HEK293T (cell line): ENCODE measurements around the gene SUSD1.

ENCODE experiments used
- CTCF ChIA-PET: fragments of 350-600 bp; formaldehyde crosslinking; extraction: SDS; loops from one replicate; lab custom pipeline; 2021; ENCODE audit warnings: antibody characterized with exemption, inconsistent platforms; lab: Yijun Ruan, JAX
- POLR2A ChIA-PET: fragments of 350-600 bp; formaldehyde crosslinking; extraction: SDS; loops from one replicate; lab custom pipeline; 2020; ENCODE audit warnings: antibody characterized with exemption, inconsistent platforms; lab: Yijun Ruan, JAX
- DNase-seq: peaks from one replicate; pipeline ENCODE4 v3.0.0; 2012; ENCODE audit warnings: mixed read lengths; ENCODE audit errors: extremely low spot score
- ARNT ChIP-seq: fragments of 450-650 bp; IDR thresholded peaks from 2 replicates; pipeline ENCODE4 v1.6.1; 2017; ENCODE audit warnings: mild to moderate bottlenecking
- BHLHE40 ChIP-seq: fragments of 450-650 bp; IDR thresholded peaks from 2 replicates; pipeline ENCODE4 v1.6.1; 2016; ENCODE audit warnings: mild to moderate bottlenecking, moderate library complexity, borderline replicate concordance
- CTBP1 ChIP-seq: fragments of 450-650 bp; IDR thresholded peaks from 2 replicates; pipeline ENCODE4 v1.6.1; 2016; ENCODE audit warnings: borderline replicate concordance
- ELF4 ChIP-seq: fragments of 450-650 bp; IDR thresholded peaks from 2 replicates; pipeline ENCODE4 v1.6.1; 2017; ENCODE audit warnings: antibody characterized with exemption
- FOXA1 ChIP-seq: fragments of 450-650 bp; IDR thresholded peaks from 2 replicates; pipeline ENCODE4 v1.6.1; 2016; ENCODE audit warnings: mild to moderate bottlenecking
- FOXK2 ChIP-seq: fragments of 450-650 bp; IDR thresholded peaks from 2 replicates; pipeline ENCODE4 v1.6.1; 2016; ENCODE audit warnings: mild to moderate bottlenecking
- FOXM1 ChIP-seq: fragments of 450-650 bp; IDR thresholded peaks from 2 replicates; pipeline ENCODE4 v1.6.1; 2017; ENCODE audit warnings: mild to moderate bottlenecking, borderline replicate concordance
- HDGF ChIP-seq: fragments of 450-650 bp; IDR thresholded peaks from 2 replicates; pipeline ENCODE4 v1.6.1; 2017; ENCODE audit warnings: antibody characterized with exemption, borderline replicate concordance
- L3MBTL2 ChIP-seq: fragments of 450-650 bp; conservative IDR thresholded peaks from 2 replicates; pipeline ENCODE4 v1.6.1; 2016; ENCODE audit warnings: mild to moderate bottlenecking
- LEF1 ChIP-seq: fragments of 450-650 bp; IDR thresholded peaks from 2 replicates; pipeline ENCODE4 v1.6.1; 2017; ENCODE audit warnings: mild to moderate bottlenecking, borderline replicate concordance
- NFRKB ChIP-seq: fragments of 450-650 bp; IDR thresholded peaks from 2 replicates; pipeline ENCODE4 v1.6.1; 2016; ENCODE audit warnings: mild to moderate bottlenecking, moderate library complexity
- PKNOX1 ChIP-seq: fragments of 450-650 bp; IDR thresholded peaks from 2 replicates; pipeline ENCODE4 v1.6.1; 2016
- SP1 ChIP-seq: fragments of 450-650 bp; IDR thresholded peaks from 2 replicates; pipeline ENCODE4 v1.6.1; 2017
- SUZ12 ChIP-seq: fragments of 450-650 bp; IDR thresholded peaks from 2 replicates; pipeline ENCODE4 v1.6.1; 2016; ENCODE audit warnings: mild to moderate bottlenecking
- TARDBP ChIP-seq: fragments of 450-650 bp; IDR thresholded peaks from 2 replicates; pipeline ENCODE4 v1.6.1; 2016
- ZNF384 ChIP-seq: fragments of 450-650 bp; IDR thresholded peaks from 2 replicates; pipeline ENCODE4 v1.6.1; 2016

SUSD1 gene

GRCh38 chr9:112093147-112093869 is 81.8 kb downstream of the SUSD1 start:
- POLR2A ChIA-PET: interaction anchor here (1.0 kb wide), 1 partner anchor 240 kb away, joined by 3 read pairs; the partner anchor contains the start of gene PTBP3
- CTCF ChIA-PET: no interaction called here
- no peak for DNase-seq
- TF ChIP-seq ELF4: no peak
- no peak for TF ChIP-seq BHLHE40
- no peak for TF ChIP-seq ZNF384
- no peak for TF ChIP-seq CTBP1
- no peak for TF ChIP-seq LEF1
- no peak for TF ChIP-seq L3MBTL2
- no peak for TF ChIP-seq FOXK2
- TF ChIP-seq HDGF: no peak
- no peak for TF ChIP-seq FOXA1
- no peak for TF ChIP-seq ARNT

GRCh38 chr9:112091810-112092209 is 83.3 kb downstream of the SUSD1 start:
- no peak for DNase-seq
- CTCF ChIA-PET: interaction anchor here (0.6 kb wide), 1 partner anchor 658 kb away, joined by 3 read pairs; no protein-coding TSS in a partner anchor
- TF ChIP-seq FOXK2: no peak
- no peak for TF ChIP-seq HDGF
- TF ChIP-seq FOXA1: no peak
- TF ChIP-seq NFRKB: no peak
- TF ChIP-seq ARNT: no peak
- TF ChIP-seq SUZ12: no peak
- no peak for TF ChIP-seq CTBP1
- TF ChIP-seq FOXM1: no peak
- TF ChIP-seq TARDBP: no peak
- TF ChIP-seq SP1: no peak
- TF ChIP-seq ZNF384: no peak
- TF ChIP-seq ELF4: no peak
- TF ChIP-seq LEF1: no peak
- TF ChIP-seq BHLHE40: no peak
- POLR2A ChIA-PET: no interaction called here

GRCh38 chr9:112087506-112087905 is 87.6 kb downstream of the SUSD1 start:
- TF ChIP-seq SP1 (no peak), TARDBP (no peak), ARNT (no peak), L3MBTL2 (no peak), NFRKB (no peak), LEF1 (no peak), HDGF (no peak), ZNF384 (no peak)
- DNase-seq: no peak
- ChIA-PET POLR2A (no interaction called here), CTCF (interaction anchor here (0.7 kb wide), 1 partner anchor 350 kb away, joined by 4 read pairs; no protein-coding TSS in a partner anchor)

GRCh38 chr9:112086627-112087026 is 88.5 kb downstream of the SUSD1 start:
- ChIA-PET CTCF (no interaction called here), POLR2A (no interaction called here)
- peak; percentile 66 for TF ChIP-seq ZNF384
- TF ChIP-seq FOXA1: no peak
- peak; percentile 20 for DNase-seq

GRCh38 chr9:112084907-112085306 is 90.2 kb downstream of the SUSD1 start:
- ChIA-PET POLR2A (no interaction called here), CTCF (no interaction called here)
- no peak for TF ChIP-seq L3MBTL2
- TF ChIP-seq SP1: no peak
- TF ChIP-seq FOXA1: no peak
- no peak for TF ChIP-seq LEF1
- TF ChIP-seq FOXM1: no peak
- TF ChIP-seq TARDBP: no peak
- no peak for TF ChIP-seq ARNT
- TF ChIP-seq CTBP1: no peak
- no peak for TF ChIP-seq ELF4
- no peak for TF ChIP-seq FOXK2
- TF ChIP-seq SUZ12: no peak
- TF ChIP-seq NFRKB: no peak
- no peak for TF ChIP-seq BHLHE40
- TF ChIP-seq HDGF: no peak
- TF ChIP-seq PKNOX1: no peak
- TF ChIP-seq ZNF384: no peak
- no peak for DNase-seq

- DNase-seq: no peak
- TF ChIP-seq FOXK2: no peak
- TF ChIP-seq BHLHE40: no peak
- TF ChIP-seq NFRKB: no peak
- TF ChIP-seq ZNF384: no peak
- no peak for TF ChIP-seq LEF1
- TF ChIP-seq TARDBP: no peak
- TF ChIP-seq FOXM1: no peak
- no peak for TF ChIP-seq HDGF
- TF ChIP-seq ARNT: no peak
- TF ChIP-seq CTBP1: no peak
- TF ChIP-seq SUZ12: no peak
- TF ChIP-seq ELF4: no peak
- no peak for TF ChIP-seq FOXA1
- TF ChIP-seq L3MBTL2: no peak
- ChIA-PET CTCF (no interaction called here), POLR2A (no interaction called here)
Observed at GRCh38 chr9:112084334-112084733, 90.8 kb downstream of the SUSD1 start.
